Hippocampal formation (tissue), 2 donors: Measurements from ENCODE around the gene PPT2.
"Not testable (repeated sequence)": the region's sequence is repeated elsewhere in the genome, so short reads cannot be mapped to it uniquely, and the experiment has no call there.

ENCODE experiments used
- DNase-seq, 2 donors: peaks; one replicate each; lab custom pipeline; 2025; lab: John Stamatoyannopoulos, UW

PPT2 gene

GRCh38 chr6:32176476-32177182, 22.7 kb downstream of the PPT2 start:
- DNase-seq = no peak

GRCh38 chr6:32177183-32177787, 23.3 kb downstream of the PPT2 start:
- DNase-seq = no peak

- DNase-seq = peak; percentile 98 to 100
Measured at GRCh38 chr6:32177788-32178546, 24.0 kb downstream of the PPT2 start, which contains the start of gene RNF5. RNF5 (plus strand) TSS chr6:32178405; CDS start chr6:32178512, 107 bp downstream.

GRCh38 chr6:32178547-32179440, 24.9 kb downstream of the PPT2 start:
- no peak for DNase-seq

- no peak for DNase-seq
Measured at GRCh38 chr6:32179766-32180405, 25.9 kb downstream of the PPT2 start.

- DNase-seq = no peak
Measured at GRCh38 chr6:32181148-32181702, 27.3 kb downstream of the PPT2 start.

GRCh38 chr6:32181915-32182529, 28.1 kb downstream of the PPT2 start:
- no peak for DNase-seq

- no peak for DNase-seq
Measured at GRCh38 chr6:32182555-32182981, 28.6 kb downstream of the PPT2 start.

GRCh38 chr6:32183030-32183429, 29.1 kb downstream of the PPT2 start:
- no peak for DNase-seq

GRCh38 chr6:32183483-32184083, 29.6 kb downstream of the PPT2 start:
- DNase-seq = no peak

- no peak for DNase-seq
Measured at GRCh38 chr6:32184084-32184640, 30.2 kb downstream of the PPT2 start, which contains the start of gene AGER. AGER (minus strand) TSS chr6:32184253; CDS start chr6:32184222, 31 bp downstream.

- DNase-seq = not testable (repeated sequence)
Measured at GRCh38 chr6:32185681-32186131, 31.8 kb downstream of the PPT2 start.

GRCh38 chr6:32186151-32186840, 32.4 kb downstream of the PPT2 start:
- not testable (repeated sequence) for DNase-seq

- no peak for DNase-seq
Measured at GRCh38 chr6:32187009-32187709, 33.2 kb downstream of the PPT2 start.

GRCh38 chr6:32187725-32188380, 33.9 kb downstream of the PPT2 start:
- not testable (repeated sequence) for DNase-seq

- DNase-seq = no peak
Measured at GRCh38 chr6:32188381-32189068, 34.6 kb downstream of the PPT2 start.
